Loucy (cell line): ENCODE results near the gene TEAD4.

Experiments used
- CTCF ChIP-seq: fragments of 200-600 bp; sonication (generic); conservative IDR thresholded peaks from 2 replicates; pipeline ENCODE4 v1.5.1; 2014; ENCODE audit warnings: mild to moderate bottlenecking, antibody characterized with exemption, low read length
- EZH2phosphoT487 ChIP-seq: fragments of 200-600 bp; IDR thresholded peaks from 2 replicates; pipeline ENCODE4 v1.6.1; 2018; ENCODE audit warnings: antibody characterized with exemption, mild to moderate bottlenecking, moderate library complexity, borderline replicate concordance

DNA sequence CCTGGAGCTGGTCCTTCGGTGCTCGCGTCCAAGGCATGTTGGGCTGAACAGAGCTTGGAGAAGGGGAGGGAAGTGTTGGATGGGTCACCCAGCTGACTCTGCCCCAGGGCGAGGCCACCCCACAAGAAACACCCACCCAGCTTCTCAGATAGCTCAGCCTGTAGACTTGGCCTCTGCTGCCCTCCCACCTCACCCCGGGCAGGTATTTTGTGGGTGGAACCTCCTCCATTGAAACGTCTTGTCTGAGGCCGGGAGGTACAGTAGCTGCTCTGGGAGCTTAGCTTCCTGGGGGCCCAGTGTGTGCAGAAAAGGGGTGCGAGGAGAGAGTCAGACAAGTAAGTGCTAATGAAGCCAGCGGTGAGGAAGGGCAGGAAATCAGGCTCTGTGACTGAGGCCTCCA lies 63.2 kb downstream of the TEAD4 start:
- TF ChIP-seq CTCF = no peak
- no peak for TF ChIP-seq EZH2phosphoT487
